SH-SY5Y (cell line): ENCODE measurements around the gene STAG3.

Experiments used
- GATA2 ChIP-seq: IDR thresholded peaks from 2 replicates; pipeline ENCODE4 v1.6.1; 2011; ENCODE audit warnings: mild to moderate bottlenecking, low read depth, low read length
- GATA3 ChIP-seq: IDR thresholded peaks from 2 replicates; pipeline ENCODE4 v1.6.1; 2011; ENCODE audit warnings: low read depth, mild to moderate bottlenecking, low read length, moderate library complexity

- no peak for TF ChIP-seq GATA2
- TF ChIP-seq GATA3, result no peak
Observed at GRCh38 chr7:100170101-100170897, 7.4 kb upstream of the STAG3 start.
